ENCODE results near the gene ZNF337.
A peak's percentile ranks its signal among the peaks of the same experiment; 100 is the strongest.

The ZNF337 gene

DNA sequence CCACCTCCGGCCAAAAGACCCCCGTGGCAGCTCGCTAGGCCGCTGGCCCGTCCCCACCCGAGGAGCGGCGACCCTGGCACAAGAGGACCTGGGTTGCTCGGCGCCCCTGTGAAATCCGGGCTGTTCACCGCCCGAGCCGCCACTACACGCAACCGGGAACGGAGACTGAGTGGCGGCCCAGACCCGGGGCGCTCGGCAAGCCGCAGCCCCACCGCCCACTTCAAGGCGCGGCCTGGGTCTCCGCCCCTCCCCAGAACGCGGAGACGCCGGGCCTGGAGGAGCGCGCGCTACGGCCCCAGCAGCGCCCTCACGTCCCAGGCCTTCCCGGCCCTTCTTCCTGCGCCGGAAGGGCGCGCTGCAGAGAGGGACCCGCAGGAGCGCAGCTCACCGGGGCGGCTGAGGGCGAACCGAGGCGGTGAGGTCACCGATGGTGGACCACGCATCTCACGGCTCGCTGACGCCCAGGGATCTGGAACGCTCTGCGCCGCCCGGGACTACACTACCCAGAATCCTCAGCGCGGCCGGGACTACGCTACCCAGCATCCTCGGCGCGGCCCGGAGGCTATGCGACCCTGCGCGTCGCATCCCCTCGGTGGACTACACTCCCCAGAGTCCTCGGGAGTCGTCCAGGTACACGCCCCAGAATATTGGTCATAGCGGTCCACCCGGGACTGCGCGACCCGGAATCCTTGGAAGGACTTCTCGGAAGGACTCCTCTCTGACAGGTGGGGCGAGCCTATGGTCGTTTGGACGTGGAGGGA, at the start of gene ZNF337:
TSS of gene ZNF337 (minus strand) at position 483 of the 761 bp plus-strand sequence. CDS start 10,436 bp downstream, outside the sequence.
- TF ChIP-seq, protein P1, sequence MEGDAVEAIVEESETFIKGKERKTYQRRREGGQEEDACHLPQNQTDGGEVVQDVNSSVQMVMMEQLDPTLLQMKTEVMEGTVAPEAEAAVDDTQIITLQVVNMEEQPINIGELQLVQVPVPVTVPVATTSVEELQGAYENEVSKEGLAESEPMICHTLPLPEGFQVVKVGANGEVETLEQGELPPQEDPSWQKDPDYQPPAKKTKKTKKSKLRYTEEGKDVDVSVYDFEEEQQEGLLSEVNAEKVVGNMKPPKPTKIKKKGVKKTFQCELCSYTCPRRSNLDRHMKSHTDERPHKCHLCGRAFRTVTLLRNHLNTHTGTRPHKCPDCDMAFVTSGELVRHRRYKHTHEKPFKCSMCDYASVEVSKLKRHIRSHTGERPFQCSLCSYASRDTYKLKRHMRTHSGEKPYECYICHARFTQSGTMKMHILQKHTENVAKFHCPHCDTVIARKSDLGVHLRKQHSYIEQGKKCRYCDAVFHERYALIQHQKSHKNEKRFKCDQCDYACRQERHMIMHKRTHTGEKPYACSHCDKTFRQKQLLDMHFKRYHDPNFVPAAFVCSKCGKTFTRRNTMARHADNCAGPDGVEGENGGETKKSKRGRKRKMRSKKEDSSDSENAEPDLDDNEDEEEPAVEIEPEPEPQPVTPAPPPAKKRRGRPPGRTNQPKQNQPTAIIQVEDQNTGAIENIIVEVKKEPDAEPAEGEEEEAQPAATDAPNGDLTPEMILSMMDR (IDR thresholded peaks at IDR 0.05; ENCODE audit: control insufficient read depth, insufficient read depth, low read depth, low read length, missing control alignments): peak; percentile 22
- peak within 1 kb of the TSS; percentile 71 for H3K4me3 ChIP-seq (ENCODE audit: control insufficient read depth, low read depth, low read length)
- peak; percentile 70 for DNase-seq (ENCODE audit: low read depth)

DNA sequence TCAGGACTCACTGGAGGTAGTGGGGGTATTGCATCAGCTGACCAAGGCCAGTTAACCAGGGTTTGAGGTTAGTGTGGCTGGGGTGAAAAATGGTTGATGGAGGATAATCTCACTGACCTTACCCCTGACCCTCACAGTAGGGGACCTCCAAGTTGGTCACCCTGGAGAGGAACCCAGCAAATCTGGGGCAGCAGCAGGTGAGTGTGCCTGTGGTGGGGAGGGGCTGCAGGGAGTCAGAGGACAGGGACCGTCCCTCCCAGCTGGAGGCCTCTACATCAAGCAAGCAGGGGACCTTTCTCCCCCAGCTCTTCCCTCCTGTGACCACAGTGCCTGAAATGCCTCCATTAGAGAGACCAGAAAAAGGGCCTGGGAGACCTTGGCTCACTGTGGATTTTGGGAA, 49.1 kb upstream of the ZNF337 start:
- DNase-seq (ENCODE audit: low read depth): no peak
- no peak overlapping the region for H3K4me3 ChIP-seq (ENCODE audit: control insufficient read depth, low read depth, low read length)
- TF ChIP-seq, protein P1 (IDR thresholded peaks at IDR 0.05; ENCODE audit: control insufficient read depth, insufficient read depth, low read depth, low read length, missing control alignments): no peak

DNA sequence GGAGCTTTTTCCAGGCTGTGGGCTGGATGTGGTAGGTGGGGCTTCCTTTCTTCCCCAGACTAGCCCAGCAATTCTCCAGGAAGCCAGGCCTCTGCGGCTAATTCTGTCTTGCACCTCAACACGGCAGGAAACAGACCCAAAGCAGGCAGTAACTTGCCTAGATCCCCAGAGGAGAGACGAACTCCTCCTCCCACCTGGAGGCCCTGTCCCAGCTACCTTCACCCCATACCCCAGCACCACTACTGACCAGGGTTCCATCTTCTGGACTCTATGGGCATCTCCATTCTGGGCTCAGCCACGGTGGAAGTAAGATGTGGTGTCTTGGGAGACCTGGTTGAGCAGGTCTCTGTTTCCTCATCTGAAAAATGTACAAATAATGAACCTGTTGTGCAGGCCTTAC, 48.4 kb upstream of the ZNF337 start:
- no peak overlapping the region for H3K4me3 ChIP-seq (ENCODE audit: control insufficient read depth, low read depth, low read length)
- no peak for DNase-seq (ENCODE audit: low read depth)
- TF ChIP-seq, protein P1 (IDR thresholded peaks at IDR 0.05; ENCODE audit: control insufficient read depth, insufficient read depth, low read depth, low read length, missing control alignments): no peak

DNA sequence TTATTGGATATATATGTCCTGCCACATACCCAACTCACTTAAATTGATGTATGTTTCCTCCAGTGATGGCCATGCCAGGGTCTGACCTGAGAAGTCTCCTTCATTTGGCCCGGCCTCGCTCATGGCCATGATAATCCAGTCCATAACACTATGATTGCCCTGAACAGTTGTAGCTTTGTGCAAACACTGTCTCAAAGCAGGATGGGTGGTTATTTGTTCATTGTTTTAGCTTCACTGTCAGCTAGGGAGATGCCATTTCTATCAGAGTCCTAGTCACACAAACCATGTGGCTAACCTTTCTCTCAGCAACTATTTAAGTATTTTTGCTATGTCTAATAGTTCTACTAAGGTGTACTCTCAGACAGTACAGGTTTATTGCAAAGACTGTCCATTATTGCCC, 47.6 kb upstream of the ZNF337 start:
- TF ChIP-seq, protein P1 (IDR thresholded peaks at IDR 0.05; ENCODE audit: control insufficient read depth, insufficient read depth, low read depth, low read length, missing control alignments): no peak
- DNase-seq (ENCODE audit: low read depth): no peak
- no peak overlapping the region for H3K4me3 ChIP-seq (ENCODE audit: control insufficient read depth, low read depth, low read length)

- no peak for DNase-seq (ENCODE audit: low read depth)
- TF ChIP-seq, protein P1 (IDR thresholded peaks at IDR 0.05; ENCODE audit: control insufficient read depth, insufficient read depth, low read depth, low read length, missing control alignments): no peak
- no peak overlapping the region for H3K4me3 ChIP-seq (ENCODE audit: control insufficient read depth, low read depth, low read length)
These were observed 44.4 kb upstream of the ZNF337 start for GRCh38 chr20:25741088-25741487.

- TF ChIP-seq, protein P1 (IDR thresholded peaks at IDR 0.05; ENCODE audit: control insufficient read depth, insufficient read depth, low read depth, low read length, missing control alignments): no peak
- DNase-seq (ENCODE audit: low read depth): no peak
- no peak overlapping the region for H3K4me3 ChIP-seq (ENCODE audit: control insufficient read depth, low read depth, low read length)
These were observed 43.1 kb upstream of the ZNF337 start for GRCh38 chr20:25739615-25740320.

Data from AG09309 (cell line).